ENCODE results near the gene LNX1. TPM values are rescaled to one million over a fixed set of nuclear protein-coding genes. Genes with fewer than 3 reads are reported as not detected.

The LNX1 gene
- total RNA-seq, 1 donor from 2014 or later: 4.4 TPM

- no peaks in the 10 kb centered on the region for H3K9me3 Mint-ChIP-seq (ENCODE audit: unreplicated experiment)
- Histone ChIP-seq H3K4me2 (ENCODE audit: low read length) (no peak overlapping the region), H4K20me1 (ENCODE audit: insufficient read depth, low read length) (no peaks in the 10 kb centered on the region), H3K9ac (ENCODE audit: low read length) (no peak overlapping the region), H3K27ac (ENCODE audit: low read depth, low read length) (no peak overlapping the region), H3K9me3 (ENCODE audit: insufficient read depth, low read depth, low read length) (no peaks in the 10 kb centered on the region), H3K4me3 (ENCODE audit: insufficient read depth, low read depth, low read length) (no peak overlapping the region), H3K4me1 (ENCODE audit: insufficient read depth, low read length) (peaks cover 16% of the 10 kb centered on the region), H3K79me2 (ENCODE audit: insufficient read depth, low read length) (no peaks in the 10 kb centered on the region), H3K36me3 (ENCODE audit: insufficient read depth, low read length) (no peaks in the 10 kb centered on the region), H2AFZ (ENCODE audit: low read depth, low read length) (no peak overlapping the region), H3K27me3 (ENCODE audit: insufficient read depth, low read length) (no peaks in the 10 kb centered on the region)
- no peak overlapping the region for H3K4me3 Mint-ChIP-seq (ENCODE audit: unreplicated experiment)
- FAIRE-seq: no peak
- no peak for TF ChIP-seq EZH2 (IDR thresholded peaks at IDR 0.05; ENCODE audit: insufficient read depth, low read length)
- no peak for TF ChIP-seq CTCF (IDR thresholded peaks at IDR 0.05; ENCODE audit: insufficient read depth, low read depth, low read length)
- DNase-seq (ENCODE audit: low read depth): no peak
- no peaks in the 10 kb centered on the region for H3K27me3 Mint-ChIP-seq (ENCODE audit: low read depth, unreplicated experiment)
- no peak overlapping the region for H3K27ac Mint-ChIP-seq (ENCODE audit: unreplicated experiment)
- H3K4me1 Mint-ChIP-seq (ENCODE audit: low read depth, unreplicated experiment): peaks cover 7% of the 10 kb centered on the region
- H3K36me3 Mint-ChIP-seq (ENCODE audit: low read depth, unreplicated experiment): no peaks in the 10 kb centered on the region
Measured at GRCh38 chr4:53571936-53572599, 19.2 kb downstream of the LNX1 start.

- peak; percentile 97 for DNase-seq (ENCODE audit: low read depth)
- H3K27ac Mint-ChIP-seq (ENCODE audit: unreplicated experiment): peak overlapping the region; percentile 66
Measured at GRCh38 chr4:53563824-53564223, 27.5 kb downstream of the LNX1 start.

More at GRCh38 chr4:53563824-53564223, 27.5 kb downstream of the LNX1 start:
- Mint-ChIP-seq H3K27me3 (ENCODE audit: low read depth, unreplicated experiment) (no peaks in the 10 kb centered on the region), H3K4me1 (ENCODE audit: low read depth, unreplicated experiment) (peaks cover 10% of the 10 kb centered on the region), H3K9me3 (ENCODE audit: unreplicated experiment) (no peaks in the 10 kb centered on the region), H3K36me3 (ENCODE audit: low read depth, unreplicated experiment) (no peaks in the 10 kb centered on the region), H3K4me3 (ENCODE audit: unreplicated experiment) (no peak overlapping the region)
- peaks cover 12% of the 10 kb centered on the region for H3K4me1 ChIP-seq (ENCODE audit: insufficient read depth, low read length)
- H3K4me3 ChIP-seq (ENCODE audit: insufficient read depth, low read depth, low read length): no peak overlapping the region
- peak overlapping the region; percentile 76 for H3K4me2 ChIP-seq (ENCODE audit: low read length)
- no peak for TF ChIP-seq EZH2 (IDR thresholded peaks at IDR 0.05; ENCODE audit: insufficient read depth, low read length)
- TF ChIP-seq CTCF (IDR thresholded peaks at IDR 0.05; ENCODE audit: insufficient read depth, low read depth, low read length): no peak
- H3K27ac ChIP-seq (ENCODE audit: low read depth, low read length): no peak overlapping the region
- H3K9ac ChIP-seq (ENCODE audit: low read length): no peak overlapping the region
- H3K9me3 ChIP-seq (ENCODE audit: insufficient read depth, low read depth, low read length): no peaks in the 10 kb centered on the region
- H2AFZ ChIP-seq (ENCODE audit: low read depth, low read length): no peak overlapping the region
- H3K79me2 ChIP-seq (ENCODE audit: insufficient read depth, low read length): no peaks in the 10 kb centered on the region
- FAIRE-seq: no peak
- H3K27me3 ChIP-seq (ENCODE audit: insufficient read depth, low read length): no peaks in the 10 kb centered on the region
- H4K20me1 ChIP-seq (ENCODE audit: insufficient read depth, low read length): no peaks in the 10 kb centered on the region
- no peaks in the 10 kb centered on the region for H3K36me3 ChIP-seq (ENCODE audit: insufficient read depth, low read length)
